Inflammatory macrophage treated with lipopolysaccharide for 1 hour (primary cell): Measurements from ENCODE around the gene GIPC2.
"Not testable (repeated sequence)": the region's sequence is repeated elsewhere in the genome, so short reads cannot be mapped to it uniquely, and the experiment has no call there.

Experiments
- DNase-seq, 2 donors: peaks; one replicate each; pipeline ENCODE4 v3.0.0-alpha.2; 2020 to 2022

Gene GIPC2

DNA sequence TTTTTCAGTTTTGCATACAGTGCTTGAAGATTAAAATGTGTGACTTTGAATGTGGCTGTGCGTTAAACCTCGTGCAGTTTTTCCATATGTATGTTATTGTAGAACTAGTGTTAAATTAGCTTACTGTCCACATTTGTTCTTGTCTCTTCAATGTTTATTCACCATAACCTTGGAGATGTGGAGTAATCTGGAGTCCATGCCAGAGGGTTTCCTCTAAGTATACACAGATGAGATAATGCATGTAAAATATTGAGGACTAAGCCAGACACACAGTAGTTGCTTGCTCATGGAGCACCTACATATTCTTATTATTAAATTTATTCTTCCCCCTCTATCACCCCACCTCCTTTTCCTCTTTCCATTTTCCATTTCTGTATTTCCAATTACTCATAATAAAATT is 7.7 kb upstream of the GIPC2 start:
- DNase-seq, result no peak

DNA sequence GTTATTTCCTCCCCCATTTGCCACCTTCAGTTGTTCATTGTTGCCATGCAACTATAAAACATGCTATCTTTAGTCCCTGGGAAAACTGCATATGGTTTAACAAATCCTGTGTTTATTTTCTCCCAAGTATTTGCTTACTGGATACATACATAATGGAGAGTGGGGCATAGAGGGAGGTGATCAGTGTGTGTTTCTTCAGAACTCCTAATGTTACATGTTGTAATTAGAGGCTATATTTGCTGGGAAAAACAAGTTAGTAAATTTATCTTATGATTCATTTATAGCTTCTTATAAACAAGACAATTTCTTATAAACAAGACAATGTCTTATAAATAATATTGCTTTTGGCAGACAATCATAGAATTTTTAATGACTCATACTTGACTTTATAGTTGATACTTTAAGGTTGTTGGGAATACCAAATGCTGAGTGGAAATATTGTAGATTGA is 7.3 kb upstream of the GIPC2 start:
- no peak for DNase-seq

DNA sequence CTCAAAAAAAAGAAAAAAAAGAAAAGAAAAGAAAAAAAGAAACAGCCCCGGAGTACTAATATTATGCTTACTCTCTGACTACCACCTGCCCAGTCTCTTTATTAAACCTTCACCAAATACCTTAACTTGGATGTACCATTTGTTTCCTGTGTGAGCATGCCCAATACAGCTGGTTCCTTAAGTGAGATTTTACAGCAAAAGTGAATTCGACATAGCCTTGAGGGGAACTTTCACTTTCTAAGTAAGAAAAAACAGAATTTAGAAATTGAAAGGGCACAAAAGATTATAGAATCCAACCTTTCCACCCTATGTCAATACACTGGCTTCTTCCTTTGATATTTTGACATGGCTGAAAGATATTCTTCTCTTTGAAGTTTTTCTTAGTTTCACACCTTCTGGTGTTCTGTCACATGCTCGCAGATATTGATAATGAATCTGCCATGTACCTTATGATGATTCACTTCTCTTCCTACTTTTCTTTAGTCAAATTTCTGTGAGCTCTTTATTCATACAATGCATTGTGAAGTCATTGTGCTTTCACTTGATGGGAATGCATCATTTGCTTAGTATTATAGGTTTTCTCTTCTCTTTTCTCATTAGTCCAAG is 5.2 kb upstream of the GIPC2 start:
- DNase-seq, result no peak

DNA sequence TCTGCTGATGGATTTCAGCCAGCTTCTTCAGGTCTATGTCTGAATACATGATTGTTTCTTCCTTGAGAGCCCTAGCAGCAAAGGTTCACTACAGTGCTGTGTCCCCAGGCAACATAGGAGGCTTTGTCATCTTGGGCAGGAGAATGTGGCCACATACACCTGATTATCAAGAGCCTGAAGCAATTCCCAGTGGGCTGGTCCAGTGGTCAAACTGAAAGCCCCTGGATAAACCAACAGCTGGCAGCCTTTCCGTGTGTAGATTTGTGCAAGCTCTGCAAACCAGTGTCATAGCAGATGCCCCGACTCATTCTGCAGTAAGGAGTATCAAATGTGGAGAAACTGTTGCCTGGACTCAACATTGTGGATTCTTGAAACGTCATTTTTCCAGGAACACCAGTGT is 2.3 kb upstream of the GIPC2 start:
- DNase-seq, result no peak

DNA sequence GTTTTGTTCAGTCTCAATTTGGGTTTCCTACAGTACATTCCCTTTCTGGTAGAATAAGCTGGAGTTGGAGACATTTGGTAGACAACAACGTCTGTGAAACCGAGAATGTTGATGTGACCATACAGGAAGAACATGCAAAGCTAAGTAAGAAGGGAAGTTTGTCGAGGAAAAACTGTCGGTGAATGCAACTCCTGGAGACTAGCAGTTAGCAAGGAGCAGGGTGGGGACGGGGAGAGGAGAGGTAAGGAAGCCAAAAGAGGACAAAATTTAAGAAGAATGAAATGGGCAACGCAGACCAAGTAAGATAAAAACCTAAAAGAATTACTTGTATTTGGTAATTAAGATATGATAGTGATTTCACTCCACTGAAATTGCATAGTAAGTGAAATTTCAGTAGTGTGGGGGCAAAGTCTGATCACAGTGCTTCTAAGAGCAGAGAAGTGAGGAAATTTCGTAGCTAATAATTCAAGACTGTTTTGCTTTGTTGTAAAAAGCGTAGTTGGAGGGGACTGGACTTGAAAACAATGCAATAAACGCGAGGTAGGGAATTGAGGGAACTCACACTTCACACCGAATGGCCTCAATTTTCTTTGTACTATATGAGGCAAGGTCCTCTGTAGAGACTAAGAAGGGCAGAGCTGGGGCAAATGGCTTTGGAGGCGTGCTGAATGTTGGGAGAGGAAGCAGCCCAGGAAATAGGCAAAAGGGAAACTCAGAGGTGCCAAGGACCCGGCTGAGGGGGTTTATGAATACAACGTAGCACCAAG is 787 bp upstream of the GIPC2 start:
- DNase-seq, result peak in 1 of 2 donors; percentile 11

DNA sequence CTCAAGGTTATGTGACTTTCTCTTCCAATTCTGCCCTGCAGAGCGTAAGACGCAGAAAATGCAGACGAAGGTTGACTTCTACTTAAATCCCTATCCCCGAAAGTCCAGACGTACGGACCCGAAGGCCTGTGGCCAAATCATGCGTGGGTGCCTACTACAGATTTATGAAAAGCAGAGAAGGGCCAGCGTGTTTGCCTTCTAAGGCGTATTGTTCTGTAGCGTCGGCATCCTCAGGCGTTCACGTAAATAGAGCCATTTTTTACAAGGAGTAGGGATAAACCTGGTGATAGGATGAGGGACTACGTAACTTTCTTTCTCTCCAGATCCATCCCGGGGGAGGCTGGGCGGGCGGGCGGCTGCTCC is 222 bp upstream of the GIPC2 start:
- DNase-seq, result no peak

DNA sequence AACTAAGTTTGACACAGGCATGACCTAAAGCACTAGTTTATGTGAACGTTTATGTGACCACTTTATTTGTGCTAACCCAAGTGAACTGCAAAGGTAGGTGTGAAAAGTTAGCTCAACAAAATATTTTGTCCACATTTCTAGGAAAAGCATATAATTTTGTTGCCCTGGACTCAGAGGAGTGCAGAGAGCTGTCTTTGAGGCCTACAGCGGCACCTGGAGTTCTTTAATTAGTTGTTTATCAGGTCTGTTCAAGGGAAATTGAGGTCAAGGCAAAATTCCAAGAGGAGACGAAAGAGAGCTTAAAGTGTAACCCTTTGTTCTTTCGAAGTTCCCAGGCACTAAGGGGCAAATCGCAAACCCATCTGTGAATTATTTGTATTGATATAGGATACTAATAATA is 1.3 kb downstream of the GIPC2 start:
- no peak for DNase-seq

DNA sequence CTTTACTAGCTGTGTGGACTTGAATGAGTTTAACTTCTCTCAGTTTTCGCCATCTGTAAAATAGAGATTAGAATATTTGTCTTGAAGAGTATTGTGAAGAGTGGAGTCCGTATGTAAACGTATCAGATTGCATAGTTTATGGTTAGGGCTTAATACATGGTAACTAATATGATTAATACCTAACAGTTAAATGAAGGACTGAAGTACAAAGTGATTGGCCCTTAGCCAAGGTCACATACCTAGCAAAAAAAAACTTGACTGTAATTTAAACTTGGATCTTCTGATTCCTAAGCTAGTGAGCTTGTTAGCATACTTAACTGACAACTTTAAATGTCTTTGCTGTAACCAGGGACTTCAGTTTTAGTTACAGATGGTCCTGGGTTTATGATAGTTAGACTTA is 1.9 kb downstream of the GIPC2 start:
- DNase-seq, result no peak

DNA sequence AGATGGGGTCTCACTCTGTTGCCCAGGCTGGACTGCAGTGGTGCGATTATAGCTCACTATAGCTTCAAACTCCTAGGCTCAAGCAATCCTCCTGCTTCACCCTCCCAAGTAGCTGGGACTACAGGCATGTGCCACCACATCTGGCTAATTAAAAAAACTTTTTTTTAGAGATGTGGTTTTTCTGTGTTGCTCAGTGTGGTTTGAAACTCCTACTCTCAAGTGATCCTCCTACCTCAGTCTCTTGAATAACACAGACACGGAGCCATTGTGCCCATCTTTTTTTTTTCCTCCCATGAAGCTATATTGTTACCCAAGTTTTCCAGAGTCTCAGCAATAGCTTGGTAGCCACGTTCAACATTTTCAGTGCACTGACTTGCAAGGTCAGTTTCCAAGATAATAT is 2.7 kb downstream of the GIPC2 start:
- no peak for DNase-seq

DNA sequence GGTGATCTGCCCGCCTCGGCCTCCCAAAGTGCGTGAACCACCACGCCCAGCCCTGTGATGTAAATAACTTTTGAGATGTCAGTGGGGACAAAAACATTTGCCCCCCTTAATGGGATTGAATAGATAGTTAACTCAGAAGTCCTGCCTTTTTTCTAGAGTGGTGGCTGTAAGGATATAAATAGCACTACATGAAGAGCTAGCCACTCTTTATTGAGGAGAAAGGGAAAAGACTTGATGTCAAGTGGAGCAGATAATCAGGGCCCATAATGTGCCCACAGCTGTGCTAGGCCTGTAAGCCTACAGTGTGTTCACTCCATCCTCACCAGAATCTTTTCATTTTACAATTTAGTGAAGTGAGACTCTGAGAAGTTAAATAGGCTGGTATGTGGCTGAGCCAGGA is 3.6 kb downstream of the GIPC2 start:
- DNase-seq, result no peak

DNA sequence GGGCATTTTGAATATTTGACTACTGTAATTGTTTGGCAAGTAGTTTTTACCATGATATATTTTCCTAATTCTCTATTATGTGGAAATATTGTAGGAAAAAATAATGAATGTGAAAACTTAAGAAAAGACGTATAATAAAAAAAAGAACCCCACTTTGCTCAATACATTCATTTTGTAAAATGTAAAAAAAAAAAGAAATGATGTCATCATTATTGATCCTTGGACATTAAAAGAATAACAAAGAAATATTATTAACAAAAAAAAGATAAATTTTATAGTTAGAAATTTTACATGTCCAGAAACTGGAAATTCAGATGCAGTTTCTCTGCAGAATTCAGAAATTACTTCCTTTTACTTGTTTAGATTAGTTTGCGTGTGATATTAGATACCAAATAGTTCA is 5.2 kb downstream of the GIPC2 start:
- DNase-seq, result no peak

DNA sequence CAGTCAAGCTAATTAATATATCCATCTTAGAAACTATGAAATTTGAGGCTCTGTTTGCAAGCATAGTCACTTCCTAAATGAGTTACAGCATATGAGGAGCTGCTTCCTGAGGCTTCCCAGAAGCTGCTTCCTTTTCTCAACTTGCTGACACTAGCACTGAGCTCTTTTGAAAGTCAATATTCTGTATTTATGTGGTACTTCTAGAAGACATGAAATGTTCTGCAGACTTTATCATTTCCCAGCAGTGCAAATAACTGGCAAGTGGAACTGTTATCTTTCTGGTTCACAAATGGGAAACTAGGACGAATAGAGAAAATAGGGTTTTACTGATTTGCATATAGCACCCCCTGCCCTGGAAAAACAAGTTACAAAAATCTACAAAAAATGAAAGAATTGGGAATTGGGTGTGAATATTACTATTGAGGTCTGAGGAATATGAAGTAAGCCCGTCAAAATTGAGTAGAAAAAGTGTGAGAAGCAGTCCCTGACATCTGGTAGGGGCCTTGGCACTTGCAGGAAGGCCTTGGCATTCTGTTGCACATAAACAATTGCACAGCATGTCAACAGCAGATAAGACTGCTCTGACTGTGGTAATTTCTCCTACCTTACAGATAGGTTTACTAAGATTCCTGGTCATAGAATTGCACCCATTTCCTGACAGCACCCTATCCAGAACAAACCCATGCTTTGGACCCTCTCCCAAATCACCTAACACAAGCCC is 7.1 kb downstream of the GIPC2 start:
- peak; percentile 7 to 13 for DNase-seq

DNA sequence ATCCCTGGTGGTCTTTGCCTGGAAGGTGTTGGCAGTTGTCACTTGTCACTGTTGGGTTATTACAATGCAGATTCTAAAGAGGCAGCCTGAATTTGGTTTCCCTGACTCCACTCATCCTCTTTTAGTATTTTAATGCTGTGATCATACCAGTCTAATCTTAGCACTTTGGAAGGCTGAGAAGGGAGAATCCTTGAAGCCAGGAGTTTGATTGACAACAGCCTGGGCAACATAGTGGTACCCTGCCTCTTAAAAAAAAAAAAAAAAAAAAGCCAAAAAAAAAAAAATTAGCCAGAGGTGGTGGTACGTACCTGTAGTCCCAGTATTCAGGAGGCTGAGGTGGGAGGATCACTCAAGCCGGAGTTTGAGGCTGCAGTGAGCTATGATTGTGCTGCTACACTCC is 7.7 kb downstream of the GIPC2 start:
- DNase-seq, result no peak

DNA sequence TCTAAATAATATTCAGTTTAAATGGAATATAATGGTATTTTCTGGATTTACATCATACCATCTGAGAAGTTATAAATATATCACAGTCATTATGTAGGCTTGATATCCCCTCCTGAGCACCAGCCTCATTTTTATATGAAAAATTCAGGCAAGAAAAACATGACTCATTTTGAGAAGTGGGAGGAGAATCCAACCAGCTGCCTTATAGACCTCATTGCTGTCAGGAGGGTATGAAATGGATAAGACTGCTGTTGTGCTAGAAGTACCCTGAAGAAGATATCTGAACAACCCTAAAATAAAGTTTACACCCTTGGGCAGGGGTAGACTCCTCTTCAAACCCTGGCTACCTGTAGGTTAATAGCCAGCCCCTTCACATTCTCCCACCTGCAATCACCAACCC is 8.8 kb downstream of the GIPC2 start:
- DNase-seq, result no peak

DNA sequence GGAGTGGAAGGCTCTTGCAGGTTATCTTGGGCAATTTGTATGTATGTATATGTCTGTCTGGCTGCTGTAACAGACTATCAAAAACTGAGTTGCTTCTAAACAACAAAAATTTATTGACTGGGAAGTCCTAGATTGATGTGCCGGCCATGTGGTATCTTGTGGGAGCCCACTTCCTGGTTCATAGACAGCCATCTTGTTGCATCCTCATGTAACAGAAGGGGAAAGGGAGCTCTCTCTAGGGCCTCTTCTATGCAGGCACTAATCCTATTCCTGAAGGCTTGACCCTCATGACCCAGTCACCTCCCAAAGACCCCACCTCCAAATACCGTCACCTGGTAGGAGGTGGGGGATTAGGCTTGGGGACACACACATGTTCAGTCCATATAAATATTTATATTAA is 9.2 kb downstream of the GIPC2 start:
- DNase-seq, result no peak

DNA sequence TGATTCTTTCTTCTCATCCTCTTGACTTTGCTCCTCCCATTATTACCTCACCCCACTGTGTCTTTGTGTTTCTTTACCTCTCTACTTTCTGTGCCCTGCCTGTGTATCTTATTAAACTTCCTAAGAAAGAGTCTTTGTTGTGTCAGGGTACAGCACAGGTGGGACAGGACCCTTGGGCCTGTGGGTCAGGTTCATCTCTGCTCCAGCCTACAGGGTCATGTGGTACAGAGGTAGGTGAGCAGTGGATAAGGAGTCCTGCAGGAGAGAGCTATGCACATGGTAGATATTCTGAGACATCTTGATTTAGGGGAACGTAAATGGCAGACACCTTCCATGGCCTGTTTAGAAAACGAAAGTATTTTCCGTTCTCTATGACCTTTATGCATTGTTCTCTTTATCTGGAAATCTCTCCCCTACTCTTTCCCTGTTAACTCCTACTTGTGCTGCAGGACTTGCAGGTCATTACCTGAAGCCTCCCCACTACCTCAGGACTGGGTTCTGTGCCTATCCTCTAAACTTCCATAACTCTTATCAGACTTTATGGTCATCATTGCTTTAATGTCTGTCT is 9.9 kb downstream of the GIPC2 start:
- DNase-seq, result no peak

DNA sequence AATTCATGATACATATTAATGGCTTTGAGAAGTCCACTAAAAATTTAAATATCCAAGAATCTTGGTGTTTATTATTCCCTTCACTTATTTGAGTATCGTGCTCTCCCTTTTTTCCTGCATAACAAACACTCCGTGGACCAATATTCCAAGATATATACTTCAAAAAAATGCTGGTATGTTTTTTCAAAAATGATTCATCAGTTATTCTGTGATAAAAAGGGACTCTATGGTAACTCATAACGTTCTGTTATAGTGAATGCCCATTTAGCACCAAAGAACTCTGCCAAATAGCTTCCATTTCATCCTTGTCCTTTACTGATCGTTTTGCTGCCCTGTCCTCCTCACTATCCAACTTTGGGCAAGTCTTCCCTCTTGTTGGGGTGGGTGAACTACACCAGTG is 12.9 kb downstream of the GIPC2 start:
- no peak for DNase-seq

DNA sequence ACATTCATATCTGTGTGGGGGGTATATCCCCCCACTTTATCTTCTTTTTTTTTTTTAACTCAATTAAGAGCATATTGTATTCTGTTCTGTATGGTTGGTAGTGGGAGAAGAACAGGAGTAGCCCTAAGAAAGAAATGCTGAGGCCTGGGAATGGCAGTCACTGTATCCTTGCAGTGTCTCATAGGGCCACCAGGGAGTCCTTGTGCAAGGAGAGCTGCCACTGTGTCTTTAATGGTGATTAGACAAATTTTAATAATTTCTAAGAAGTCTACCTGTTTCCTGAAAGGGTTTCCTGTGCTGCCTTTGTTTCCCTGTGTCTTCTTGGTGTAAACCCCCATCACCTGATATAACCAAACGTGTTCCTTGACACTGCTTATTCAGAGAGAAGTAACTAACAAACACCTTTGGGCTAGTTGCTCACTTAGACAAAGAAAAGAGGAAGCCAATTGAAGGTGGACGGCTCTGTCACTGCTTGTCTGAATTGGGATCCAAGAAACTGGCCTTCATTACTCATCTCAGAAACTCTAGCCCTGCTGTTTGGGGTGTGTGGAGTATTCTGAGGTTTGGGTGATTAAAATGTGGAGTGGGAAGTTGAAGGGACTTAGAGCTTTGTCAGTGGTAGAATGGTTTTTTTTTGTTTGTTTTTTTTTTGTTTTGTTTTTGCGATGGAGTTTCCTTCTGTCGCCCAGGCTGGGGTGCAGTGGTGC is 15.2 kb downstream of the GIPC2 start:
- DNase-seq, result no peak

DNA sequence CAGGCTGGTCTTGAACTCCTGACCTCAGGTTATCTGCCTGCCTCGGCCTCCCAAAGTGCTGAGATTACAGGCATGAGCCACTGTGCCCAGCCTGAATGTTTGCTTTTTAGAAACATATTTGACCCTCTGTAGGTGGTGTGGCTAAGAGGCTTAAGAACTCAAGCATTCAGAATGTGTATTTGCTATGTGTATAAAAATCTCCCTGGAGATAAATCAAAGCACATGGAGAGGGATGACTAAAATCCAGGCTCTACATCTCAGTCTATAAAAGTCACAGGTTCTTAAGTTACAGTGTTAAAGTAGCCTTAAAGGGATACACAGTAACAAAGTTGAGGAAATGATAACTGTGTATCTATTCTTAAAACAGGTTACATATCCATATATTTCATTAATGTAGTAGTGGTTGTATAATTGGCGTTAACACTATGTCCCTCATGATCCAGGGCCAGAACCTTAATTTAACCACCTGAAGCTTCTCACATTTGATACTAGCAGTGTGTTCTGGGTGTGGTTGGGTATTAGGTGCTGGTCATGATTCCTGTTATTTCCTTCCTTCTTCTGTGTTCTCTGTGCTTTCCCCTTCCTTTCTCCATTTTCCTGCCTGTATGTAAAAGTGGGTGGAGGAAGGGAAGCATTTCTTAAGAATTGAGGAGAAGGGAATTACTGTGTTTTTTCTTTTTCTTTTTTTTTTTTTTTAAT is 16.2 kb downstream of the GIPC2 start:
- DNase-seq, result no peak

DNA sequence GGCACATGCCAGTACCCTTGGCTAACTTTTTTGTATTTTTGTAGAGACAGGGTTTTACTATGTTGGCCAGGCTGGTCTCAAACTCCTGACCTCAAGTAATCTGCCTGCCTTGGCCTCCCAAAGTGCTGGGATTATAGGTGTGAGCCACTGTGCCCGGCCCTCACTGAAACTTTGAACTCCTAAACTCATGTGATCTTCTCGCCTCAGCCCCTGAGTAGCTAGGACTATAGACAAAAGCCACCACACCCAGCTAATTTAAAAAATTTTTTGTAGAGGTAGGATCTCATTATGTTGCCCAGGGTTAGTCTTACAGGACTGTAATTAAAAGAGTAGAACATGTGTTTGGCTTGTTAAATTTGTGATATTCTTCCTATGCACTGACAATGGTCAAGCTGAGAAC is 19.1 kb downstream of the GIPC2 start:
- not testable (repeated sequence) for DNase-seq

DNA sequence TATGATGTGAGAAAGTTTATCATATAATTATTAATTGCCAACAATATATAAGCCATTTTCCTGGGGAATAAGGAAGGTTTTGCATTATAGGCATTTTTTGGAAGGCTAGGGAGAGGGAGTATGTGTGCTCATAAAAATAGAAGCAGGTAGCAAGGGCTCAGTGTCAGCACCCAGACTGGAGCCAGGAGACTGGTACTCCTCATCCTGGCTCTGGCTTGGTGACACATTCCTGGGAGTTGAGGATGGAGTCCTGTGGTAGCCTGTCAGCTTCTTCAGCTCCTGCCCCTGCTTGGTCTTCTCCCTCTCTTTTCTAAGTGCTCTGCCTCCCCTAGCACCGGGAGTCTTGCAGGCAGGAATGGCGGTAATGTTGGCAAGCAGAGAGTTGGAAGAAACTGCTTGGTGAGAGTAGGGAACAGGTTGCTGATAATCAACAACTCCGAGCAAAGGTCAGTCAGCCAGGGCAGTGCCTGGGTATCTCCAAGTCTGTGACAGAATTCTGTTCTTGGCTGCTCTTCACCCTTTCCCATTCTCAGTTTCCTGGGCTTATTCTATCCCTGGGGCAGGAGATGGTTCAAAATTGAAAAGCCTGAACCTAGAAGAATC is 23.0 kb downstream of the GIPC2 start:
- DNase-seq, result no peak

DNA sequence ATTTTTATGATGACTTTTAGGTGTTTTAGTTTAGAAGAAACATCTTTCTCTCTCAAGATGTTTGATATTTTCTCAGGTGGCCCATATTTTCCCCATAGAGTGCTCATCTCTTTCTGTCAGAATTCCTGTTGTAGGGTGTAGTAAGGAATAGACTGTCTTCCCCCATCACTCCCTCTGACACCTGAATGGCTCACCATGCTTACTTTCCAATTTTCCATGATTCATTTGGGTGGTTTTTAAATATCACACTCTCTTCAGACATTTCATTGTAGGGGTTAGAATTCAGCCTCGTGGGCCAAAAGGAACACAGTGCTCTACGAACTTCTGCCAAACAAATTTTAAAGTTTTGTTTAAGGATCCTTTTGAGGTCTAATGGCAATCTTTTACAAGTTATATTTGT is 24.0 kb downstream of the GIPC2 start:
- DNase-seq, result no peak
